OCI-LY1 (cell line): ENCODE measurements around the gene ATP11C.
"Not testable (repeated sequence)": the region's sequence is repeated elsewhere in the genome, so short reads cannot be mapped to it uniquely, and the experiment has no call there.

Experiments used
- H2AFZ ChIP-seq: fragments of 200-600 bp; sonication (generic), shearing (Covaris generic); 2 replicates; pipeline ENCODE4 v1.6.0; 2014; ENCODE audit warnings: antibody characterized with exemption, mild to moderate bottlenecking, low read length
- H3F3A ChIP-seq: fragments of 200-600 bp; sonication (generic), shearing (Covaris generic); 2 replicates; pipeline ENCODE4 v1.6.0; 2014; ENCODE audit warnings: mild to moderate bottlenecking, antibody characterized with exemption, low read length, moderate library complexity; ENCODE audit not compliant: insufficient read depth
- H3K27ac ChIP-seq: fragments of 200-600 bp; sonication (generic); 2 replicates; pipeline ENCODE4 v1.5.1; 2014; ENCODE audit warnings: low read length, mixed run types, mild to moderate bottlenecking, low read depth; ENCODE audit not compliant: poor library complexity, severe bottlenecking
- H3K27me3 ChIP-seq: fragments of 200-600 bp; sonication (generic); 2 replicates; pipeline ENCODE4 v1.6.0; 2014; ENCODE audit warnings: antibody characterized with exemption, mild to moderate bottlenecking, low read length, moderate library complexity; ENCODE audit not compliant: insufficient read depth
- H3K36me3 ChIP-seq: fragments of 200-600 bp; sonication (generic); 2 replicates; pipeline ENCODE4 v1.6.1; 2014; ENCODE audit warnings: mild to moderate bottlenecking, antibody characterized with exemption, low read length, moderate library complexity, mixed read lengths; ENCODE audit not compliant: insufficient read depth
- H3K4me1 ChIP-seq: fragments of 200-600 bp; sonication (generic); 2 replicates; pipeline ENCODE4 v1.5.1; 2014; ENCODE audit warnings: mild to moderate bottlenecking, low read length, moderate library complexity; ENCODE audit not compliant: insufficient read depth, severe bottlenecking
- H3K4me2 ChIP-seq: fragments of 200-600 bp; sonication (generic), shearing (Covaris generic); 2 replicates; pipeline ENCODE4 v1.6.1; 2014; ENCODE audit warnings: low read length
- H3K4me3 ChIP-seq: fragments of 200-600 bp; sonication (generic); 2 replicates; pipeline ENCODE4 v1.5.1; 2014; ENCODE audit warnings: low read length, low read depth, mild to moderate bottlenecking, mixed read lengths; ENCODE audit not compliant: poor library complexity, severe bottlenecking
- H3K79me2 ChIP-seq: fragments of 200-600 bp; shearing (Covaris generic); 2 replicates; pipeline ENCODE4 v1.6.1; 2016; ENCODE audit warnings: mixed run types, low read length, mixed read lengths; ENCODE audit not compliant: insufficient read depth
- H3K9ac ChIP-seq: fragments of 200-600 bp; sonication (generic), shearing (Covaris generic); 2 replicates; pipeline ENCODE4 v1.6.1; 2014; ENCODE audit warnings: mild to moderate bottlenecking, low read length, mixed read lengths
- H3K9me2 ChIP-seq: fragments of 200-600 bp; sonication (generic), shearing (Covaris generic); 2 replicates; pipeline ENCODE4 v1.6.1; 2014; ENCODE audit warnings: low read depth, mild to moderate bottlenecking, low read length, mixed read lengths
- H3K9me3 ChIP-seq: fragments of 200-600 bp; shearing (Covaris generic); 2 replicates; pipeline ENCODE4 v1.6.1; 2014; ENCODE audit warnings: low read length, mixed read lengths
- H4K20me1 ChIP-seq: fragments of 200-600 bp; sonication (generic), shearing (Covaris generic); 2 replicates; pipeline ENCODE4 v1.6.0; 2016; ENCODE audit warnings: mild to moderate bottlenecking, low read length; ENCODE audit not compliant: insufficient read depth
- CTCF ChIP-seq: fragments of 200-600 bp; sonication (generic), shearing (Covaris generic); IDR thresholded peaks from 2 replicates; pipeline ENCODE4 v1.5.1; 2017; ENCODE audit warnings: mild to moderate bottlenecking, antibody characterized with exemption, low read length, moderate library complexity, mixed read lengths
- EZH2 ChIP-seq: fragments of 200-600 bp; sonication (generic), shearing (Covaris generic); IDR thresholded peaks from 2 replicates; pipeline ENCODE4 v1.8.0; 2017; ENCODE audit warnings: borderline replicate concordance, mixed run types, mild to moderate bottlenecking, antibody characterized with exemption, low read length, moderate library complexity, mixed read lengths

ATP11C gene

GRCh38 chrX:139929876-139930275 is 3.0 kb downstream of the ATP11C start:
- H4K20me1 ChIP-seq, result no peaks in the 10 kb centered on the region
- H3K36me3 ChIP-seq, result no peaks in the 10 kb centered on the region
- H3K4me2 ChIP-seq, result peak overlapping the region; percentile 83; the same call in 1 of the 2 replicates
- no peak for TF ChIP-seq EZH2
- no peak for TF ChIP-seq CTCF
- H3K79me2 ChIP-seq, result peaks cover 53% of the 10 kb centered on the region
- no peak overlapping the region for H3K4me3 ChIP-seq
- H3K4me1 ChIP-seq, result peaks cover 33% of the 10 kb centered on the region
- no peak overlapping the region for H3K9ac ChIP-seq
- H3K27me3 ChIP-seq, result no peaks in the 10 kb centered on the region
- no peak overlapping the region for H3K27ac ChIP-seq
- H3F3A ChIP-seq, result no peaks in the 10 kb centered on the region
- H3K9me3 ChIP-seq, result no peaks in the 10 kb centered on the region
- H2AFZ ChIP-seq, result no peak overlapping the region
- no peaks in the 10 kb centered on the region for H3K9me2 ChIP-seq

- Histone ChIP-seq H4K20me1 (no peaks in the 10 kb centered on the region), H3F3A (no peaks in the 10 kb centered on the region), H3K4me3 (no peak overlapping the region), H3K9ac (no peak overlapping the region), H3K36me3 (0 out of 2 replicates have a peak, but pooled peaks cover 7% of the 10 kb centered on the region), H3K9me2 (no peaks in the 10 kb centered on the region), H2AFZ (no peak overlapping the region), H3K27ac (no peak overlapping the region), H3K79me2 (peaks cover 55% of the 10 kb centered on the region), H3K9me3 (no peaks in the 10 kb centered on the region), H3K27me3 (no peaks in the 10 kb centered on the region), H3K4me2 (no peak overlapping the region), H3K4me1 (peaks cover 22% of the 10 kb centered on the region)
- no peak for TF ChIP-seq EZH2
- TF ChIP-seq CTCF, result no peak
These were observed 8.2 kb downstream of the ATP11C start for GRCh38 chrX:139924696-139925095.

DNA sequence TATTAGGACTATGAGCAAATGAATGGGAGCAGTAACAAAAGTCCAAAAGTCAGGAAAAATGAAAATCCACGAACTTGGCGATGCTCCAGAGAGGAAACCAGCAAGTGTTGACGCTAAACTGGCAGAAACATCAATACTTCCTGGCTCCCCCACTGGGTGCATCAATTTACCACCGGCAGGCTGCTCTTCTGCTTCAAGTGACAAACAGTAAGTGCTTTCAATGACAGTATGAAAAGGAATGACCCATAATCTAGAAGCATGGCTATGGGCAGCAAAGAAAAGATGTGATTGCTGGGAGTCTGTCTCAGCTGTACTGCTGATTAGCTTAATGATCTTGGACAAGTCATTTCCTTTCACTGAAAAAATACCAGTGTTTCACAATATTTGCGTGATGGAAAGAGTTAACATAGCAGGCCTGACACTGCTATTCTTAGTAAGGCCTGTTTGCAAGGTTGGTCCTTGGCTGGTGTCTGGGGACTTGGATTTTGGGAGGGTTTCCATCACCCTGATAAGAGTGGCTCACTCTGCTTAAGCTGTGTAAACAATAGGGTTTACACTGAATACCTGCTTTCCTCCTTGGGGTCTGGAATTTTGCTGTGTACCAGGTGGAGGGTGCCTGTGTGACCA is 8.7 kb downstream of the ATP11C start:
- Histone ChIP-seq H3K27ac (no peak overlapping the region), H3F3A (no peaks in the 10 kb centered on the region), H3K9me3 (no peaks in the 10 kb centered on the region), H3K36me3 (0 out of 2 replicates have a peak, but pooled peaks cover 7% of the 10 kb centered on the region), H2AFZ (no peak overlapping the region), H3K4me3 (no peak overlapping the region), H4K20me1 (no peaks in the 10 kb centered on the region), H3K9me2 (no peaks in the 10 kb centered on the region), H3K27me3 (no peaks in the 10 kb centered on the region), H3K79me2 (peaks cover 50% of the 10 kb centered on the region), H3K9ac (no peak overlapping the region), H3K4me2 (no peak overlapping the region), H3K4me1 (peaks cover 17% of the 10 kb centered on the region)
- TF ChIP-seq EZH2 (no peak), CTCF (no peak)

DNA sequence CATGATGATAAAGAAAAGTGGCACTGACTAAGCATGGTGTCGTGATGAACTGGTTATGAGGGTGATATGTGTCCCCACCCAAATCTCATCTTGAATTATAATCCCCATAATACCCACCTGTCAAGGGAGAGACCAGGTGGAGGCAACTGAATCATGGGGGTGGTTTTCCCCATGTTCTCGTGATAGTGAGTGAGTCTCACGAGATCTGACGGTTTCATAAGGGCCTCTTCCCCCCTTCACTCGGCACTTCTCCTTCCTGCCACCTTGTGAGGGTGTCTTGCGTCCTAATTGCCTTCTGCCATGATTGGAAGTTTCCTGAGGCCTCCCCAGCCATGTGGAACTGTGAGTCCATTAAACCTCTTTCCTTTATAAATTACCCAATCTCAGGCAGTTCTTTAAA is 11.7 kb downstream of the ATP11C start:
- H3K36me3 ChIP-seq, H3K9ac ChIP-seq, H3K4me1 ChIP-seq, H3K9me3 ChIP-seq, H3K4me2 ChIP-seq, H3K4me3 ChIP-seq, H3F3A ChIP-seq, H3K27me3 ChIP-seq, H2AFZ ChIP-seq, H4K20me1 ChIP-seq, H3K9me2 ChIP-seq, H3K27ac ChIP-seq: not testable (repeated sequence)
- H3K79me2 ChIP-seq, result peaks cover 28% of the 10 kb centered on the region
